HL-60 (cell line): ENCODE results near the gene LYVE1.

Source experiments
- DNase-seq, 2 experiments: peaks; one replicate each; pipeline ENCODE4 v3.0.0-alpha.2; 2010 to 2020; ENCODE audit warnings: low read depth in 1 of 2, low spot score in 1 of 2
- H3K27ac ChIP-seq: fragments of 250-450 bp; sonication (Bioruptor Pico); replicated peaks from 2 replicates; pipeline ENCODE4 v1.5.1; 2020; ENCODE audit warnings: mild to moderate bottlenecking, moderate library complexity
- H3K27me3 ChIP-seq: fragments of 250-450 bp; sonication (Bioruptor Pico); 2 replicates; pipeline ENCODE4 v1.5.1; 2021; ENCODE audit warnings: mild to moderate bottlenecking, moderate library complexity; ENCODE audit not compliant: insufficient read depth, poor library complexity, severe bottlenecking
- H3K4me3 ChIP-seq: replicated peaks from 2 replicates; pipeline ENCODE4 v1.5.1; 2011; ENCODE audit warnings: mild to moderate bottlenecking, control low read depth, low read length; ENCODE audit not compliant: insufficient read depth
- CTCF ChIP-seq: IDR thresholded peaks from one replicate; pipeline ENCODE4 v1.5.1; 2011; ENCODE audit warnings: low read length, control low read depth, inconsistent platforms; ENCODE audit not compliant: insufficient read depth
- GABPA ChIP-seq: IDR thresholded peaks from 2 replicates; pipeline ENCODE4 v1.6.1; 2012; ENCODE audit warnings: low read depth
- POLR2AphosphoS5 ChIP-seq: IDR thresholded peaks from 2 replicates; pipeline ENCODE4 v1.6.1; 2012; ENCODE audit warnings: low read depth
- SPI1 ChIP-seq: IDR thresholded peaks from 2 replicates; pipeline ENCODE4 v1.6.1; 2012; ENCODE audit warnings: low read depth, mild to moderate bottlenecking, borderline replicate concordance
- TF ChIP-seq, protein P1 (sequence below): IDR thresholded peaks from 2 replicates; pipeline ENCODE4 v1.6.1; 2012; ENCODE audit warnings: low read depth; ENCODE audit not compliant: insufficient replicate concordance

Gene LYVE1

DNA sequence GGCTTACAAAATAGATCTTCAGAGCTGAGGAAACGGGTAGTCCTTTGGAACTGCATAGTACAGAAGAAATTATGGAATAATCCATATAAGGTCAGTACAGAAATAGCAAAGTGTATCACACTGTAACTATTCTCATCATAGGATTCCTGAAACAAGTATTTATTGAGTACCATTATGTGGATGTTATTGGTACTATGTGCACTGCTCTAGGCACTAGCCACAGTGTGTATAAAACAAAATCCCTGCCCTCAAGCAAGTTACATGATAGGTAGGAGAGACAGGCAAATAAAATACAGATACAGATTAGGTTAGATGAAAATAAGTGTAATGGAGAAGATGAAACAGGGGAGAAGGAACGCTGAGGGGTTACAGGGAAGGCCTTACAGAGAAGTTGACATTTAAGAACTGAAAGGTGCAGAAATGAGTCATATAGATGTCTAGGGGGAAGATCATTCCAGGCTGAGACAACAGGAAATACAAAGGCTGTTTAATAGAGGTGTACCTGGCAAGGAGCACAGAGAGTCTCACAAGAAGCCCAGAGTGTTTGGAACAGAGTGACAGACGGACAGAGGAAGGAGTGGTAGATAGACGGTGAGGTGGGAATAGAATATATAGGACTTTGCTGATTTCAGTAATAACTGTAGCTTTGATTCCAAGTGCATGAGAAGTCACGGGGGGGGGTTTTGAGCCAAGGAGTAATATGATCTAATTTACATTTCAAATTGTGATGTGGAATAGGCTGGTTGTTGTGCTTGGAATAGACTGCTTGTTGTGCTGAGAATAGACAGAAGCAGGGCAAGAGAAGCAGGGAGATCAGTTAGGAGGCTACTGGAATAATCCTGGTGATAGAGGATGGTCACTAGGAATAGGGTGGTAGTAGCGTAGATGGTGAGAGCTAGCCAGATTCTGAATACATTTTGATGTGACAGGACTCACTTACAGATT, 41.2 kb downstream of the LYVE1 start:
- DNase-seq = no peak
- TF ChIP-seq, protein P1, sequence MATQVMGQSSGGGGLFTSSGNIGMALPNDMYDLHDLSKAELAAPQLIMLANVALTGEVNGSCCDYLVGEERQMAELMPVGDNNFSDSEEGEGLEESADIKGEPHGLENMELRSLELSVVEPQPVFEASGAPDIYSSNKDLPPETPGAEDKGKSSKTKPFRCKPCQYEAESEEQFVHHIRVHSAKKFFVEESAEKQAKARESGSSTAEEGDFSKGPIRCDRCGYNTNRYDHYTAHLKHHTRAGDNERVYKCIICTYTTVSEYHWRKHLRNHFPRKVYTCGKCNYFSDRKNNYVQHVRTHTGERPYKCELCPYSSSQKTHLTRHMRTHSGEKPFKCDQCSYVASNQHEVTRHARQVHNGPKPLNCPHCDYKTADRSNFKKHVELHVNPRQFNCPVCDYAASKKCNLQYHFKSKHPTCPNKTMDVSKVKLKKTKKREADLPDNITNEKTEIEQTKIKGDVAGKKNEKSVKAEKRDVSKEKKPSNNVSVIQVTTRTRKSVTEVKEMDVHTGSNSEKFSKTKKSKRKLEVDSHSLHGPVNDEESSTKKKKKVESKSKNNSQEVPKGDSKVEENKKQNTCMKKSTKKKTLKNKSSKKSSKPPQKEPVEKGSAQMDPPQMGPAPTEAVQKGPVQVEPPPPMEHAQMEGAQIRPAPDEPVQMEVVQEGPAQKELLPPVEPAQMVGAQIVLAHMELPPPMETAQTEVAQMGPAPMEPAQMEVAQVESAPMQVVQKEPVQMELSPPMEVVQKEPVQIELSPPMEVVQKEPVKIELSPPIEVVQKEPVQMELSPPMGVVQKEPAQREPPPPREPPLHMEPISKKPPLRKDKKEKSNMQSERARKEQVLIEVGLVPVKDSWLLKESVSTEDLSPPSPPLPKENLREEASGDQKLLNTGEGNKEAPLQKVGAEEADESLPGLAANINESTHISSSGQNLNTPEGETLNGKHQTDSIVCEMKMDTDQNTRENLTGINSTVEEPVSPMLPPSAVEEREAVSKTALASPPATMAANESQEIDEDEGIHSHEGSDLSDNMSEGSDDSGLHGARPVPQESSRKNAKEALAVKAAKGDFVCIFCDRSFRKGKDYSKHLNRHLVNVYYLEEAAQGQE = no peak
- TF ChIP-seq SPI1 = no peak
- TF ChIP-seq POLR2AphosphoS5 = no peak
- no peak for TF ChIP-seq GABPA
- TF ChIP-seq CTCF = no peak
- no peak overlapping the region for H3K4me3 ChIP-seq
- H3K27ac ChIP-seq = no peak overlapping the region
- H3K27me3 ChIP-seq = no peaks in the 10 kb centered on the region

- Histone ChIP-seq H3K4me3 (no peak overlapping the region), H3K27me3 (no peaks in the 10 kb centered on the region), H3K27ac (no peak overlapping the region)
- TF ChIP-seq POLR2AphosphoS5 = no peak
- TF ChIP-seq SPI1 = no peak
- no peak for TF ChIP-seq GABPA
- TF ChIP-seq CTCF = no peak
- no peak for DNase-seq
Observed at GRCh38 chr11:10524471-10524870, 44.0 kb downstream of the LYVE1 start.

DNA sequence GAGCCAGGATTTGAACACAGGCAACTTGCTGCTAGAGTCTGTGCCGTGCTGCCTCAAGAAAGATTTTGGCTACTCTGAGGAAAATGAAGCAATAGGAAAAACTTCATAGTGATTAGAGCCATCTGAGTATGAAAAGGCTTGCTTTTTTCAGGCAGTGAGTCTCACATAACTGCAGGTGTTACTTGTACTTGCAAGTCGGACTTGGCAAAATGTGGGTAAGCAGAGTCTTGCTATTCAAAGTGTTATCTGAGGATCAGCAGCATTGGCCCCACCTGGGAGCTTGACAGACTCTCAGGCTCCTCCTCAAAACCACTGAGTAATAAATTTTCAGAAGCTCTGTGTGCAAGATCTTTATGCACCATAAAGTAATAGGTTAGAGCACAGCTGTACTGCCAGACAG, 45.5 kb downstream of the LYVE1 start:
- TF ChIP-seq, protein P1 = no peak
- TF ChIP-seq GABPA = no peak
- TF ChIP-seq POLR2AphosphoS5 = no peak
- no peak for TF ChIP-seq SPI1
- TF ChIP-seq CTCF = no peak
- H3K27ac ChIP-seq = no peak overlapping the region
- no peak overlapping the region for H3K4me3 ChIP-seq
- no peaks in the 10 kb centered on the region for H3K27me3 ChIP-seq
- no peak for DNase-seq
